WTC11 (cell line): Measurements from ENCODE around the gene KRT32. TPM values are rescaled to one million over a fixed set of nuclear protein-coding genes. Genes with fewer than 3 reads are reported as not detected.

Experiments used
- ATAC-seq: fragments of 200-7000 bp; cut with Tn5 transposase; 2 replicates; pipeline ENCODE4 v1.10.0; 2021; ENCODE audit warnings: mild to moderate bottlenecking, moderate library complexity
- CTCF ChIA-PET: fragments of 300-600 bp; sonication (Branson Sonifier 250); formaldehyde crosslinking; loops from one replicate; lab custom pipeline; 2021; ENCODE audit warnings: antibody characterized with exemption; lab: Charles Lee
- POLR2A ChIA-PET: fragments of 350-600 bp; sonication (Branson Sonifier 250); formaldehyde crosslinking; loops from one replicate; lab custom pipeline; 2021; ENCODE audit warnings: antibody characterized with exemption; lab: Charles Lee
- DNase-seq: peaks from one replicate; pipeline ENCODE4 v3.0.0; 2021; ENCODE audit warnings: low spot score
- H3K27ac Mint-ChIP-seq: 2 replicates; pipeline ENCODE4 v1.8.0; 2021; ENCODE audit warnings: mixed read lengths
- H3K27me3 Mint-ChIP-seq: 2 replicates; pipeline ENCODE4 v1.8.0; 2021; ENCODE audit warnings: low read depth, mild to moderate bottlenecking, moderate library complexity, mixed read lengths
- H3K36me3 Mint-ChIP-seq: 2 replicates; pipeline ENCODE4 v1.8.0; 2021; ENCODE audit warnings: mixed read lengths
- H3K4me1 Mint-ChIP-seq: 2 replicates; pipeline ENCODE4 v1.8.0; 2022; ENCODE audit warnings: mixed read lengths
- H3K4me3 Mint-ChIP-seq: 2 replicates; pipeline ENCODE4 v1.8.0; 2021; ENCODE audit warnings: mild to moderate bottlenecking, moderate library complexity, mixed read lengths
- H3K9me3 Mint-ChIP-seq: 2 replicates; pipeline ENCODE4 v1.8.0; 2021; ENCODE audit warnings: mixed read lengths
- ATF1 ChIP-seq: sonication (generic); formaldehyde crosslinking; IDR thresholded peaks from 2 replicates; pipeline ENCODE4 v1.8.1; 2023; ENCODE audit warnings: mild to moderate bottlenecking, moderate library complexity, missing genetic modification reagents
- CBFB ChIP-seq: sonication (generic); formaldehyde crosslinking; IDR thresholded peaks from 2 replicates; pipeline ENCODE4 v1.8.1; 2022; ENCODE audit warnings: mild to moderate bottlenecking, low read depth, missing genetic modification reagents
- FOXP1 ChIP-seq: sonication (generic); formaldehyde crosslinking; IDR thresholded peaks from 2 replicates; pipeline ENCODE4 v1.8.0; 2022; ENCODE audit warnings: missing genetic modification reagents, mild to moderate bottlenecking, moderate library complexity, borderline replicate concordance
- GTF2I ChIP-seq: fragments of 250-450 bp; sonication (Bioruptor Pico); conservative IDR thresholded peaks from 2 replicates; pipeline ENCODE4 v1.4.0; 2021; ENCODE audit warnings: mild to moderate bottlenecking
- IRF2 ChIP-seq: sonication (generic); formaldehyde crosslinking; IDR thresholded peaks from 2 replicates; pipeline ENCODE4 v1.8.0; 2022; ENCODE audit warnings: low read depth, missing genetic modification reagents, borderline replicate concordance
- JAZF1 ChIP-seq: fragments of 250-450 bp; sonication (Bioruptor Pico); IDR thresholded peaks from 2 replicates; pipeline ENCODE4 v1.9.0; 2021; ENCODE audit warnings: moderate library complexity, mild to moderate bottlenecking, inconsistent platforms
- NR2C2 ChIP-seq: sonication (generic); formaldehyde crosslinking; IDR thresholded peaks from 2 replicates; pipeline ENCODE4 v1.8.0; 2022; ENCODE audit warnings: mild to moderate bottlenecking, missing genetic modification reagents
- TEAD4 ChIP-seq: sonication (generic); formaldehyde crosslinking; IDR thresholded peaks from 2 replicates; pipeline ENCODE4 v1.8.0; 2022; ENCODE audit warnings: mild to moderate bottlenecking, missing genetic modification reagents
- TP53 ChIP-seq: sonication (generic); formaldehyde crosslinking; IDR thresholded peaks from 2 replicates; pipeline ENCODE4 v1.8.1; 2023; ENCODE audit warnings: mild to moderate bottlenecking, missing genetic modification reagents
- ZNF138 ChIP-seq: sonication (generic); formaldehyde crosslinking; conservative IDR thresholded peaks from 2 replicates; pipeline ENCODE4 v1.8.1; 2022; ENCODE audit warnings: mild to moderate bottlenecking, moderate library complexity, missing genetic modification reagents
- ZNF423 ChIP-seq: fragments of 250-450 bp; sonication (Bioruptor Pico); IDR thresholded peaks from 2 replicates; pipeline ENCODE4 v2.1.2; 2022; ENCODE audit warnings: mild to moderate bottlenecking, moderate library complexity
- ZNF671 ChIP-seq: fragments of 250-450 bp; sonication (Bioruptor Pico); IDR thresholded peaks from 2 replicates; pipeline ENCODE4 v1.8.0; 2021; ENCODE audit warnings: mild to moderate bottlenecking
- total RNA-seq: library from RNA; stranded (reverse); gene quantifications from 3 replicates; pipeline ENCODE4 v1.2.3, GENCODE V29; 2021
- TF ChIP-seq, protein P1 (sequence below): sonication (generic); formaldehyde crosslinking; IDR thresholded peaks from 2 replicates; pipeline ENCODE4 v1.8.1; 2022; ENCODE audit warnings: mild to moderate bottlenecking, moderate library complexity, missing genetic modification reagents
- TF ChIP-seq, protein P2 (sequence below): sonication (generic); formaldehyde crosslinking; IDR thresholded peaks from 2 replicates; pipeline ENCODE4 v1.8.1; 2022; ENCODE audit warnings: missing genetic modification reagents, borderline replicate concordance
- TF ChIP-seq, protein P3 (sequence below): sonication (generic); formaldehyde crosslinking; IDR thresholded peaks from 2 replicates; pipeline ENCODE4 v1.8.0; 2022; ENCODE audit warnings: mild to moderate bottlenecking, missing genetic modification reagents
- TF ChIP-seq, protein P4 (sequence below): sonication (generic); formaldehyde crosslinking; IDR thresholded peaks from 2 replicates; pipeline ENCODE4 v1.8.0; 2023; ENCODE audit warnings: missing genetic modification reagents, mild to moderate bottlenecking, borderline replicate concordance
- TF ChIP-seq, protein P5 (sequence below): sonication (generic); formaldehyde crosslinking; IDR thresholded peaks from 2 replicates; pipeline ENCODE4 v1.8.1; 2023; ENCODE audit warnings: mild to moderate bottlenecking, missing genetic modification reagents
- TF ChIP-seq, protein P6 (sequence below): sonication (generic); formaldehyde crosslinking; conservative IDR thresholded peaks from 2 replicates; pipeline ENCODE4 v1.8.1; 2022; ENCODE audit warnings: mild to moderate bottlenecking, missing genetic modification reagents

Gene KRT32
- total RNA-seq, 1 experiment from 2014 or later: not detected

DNA sequence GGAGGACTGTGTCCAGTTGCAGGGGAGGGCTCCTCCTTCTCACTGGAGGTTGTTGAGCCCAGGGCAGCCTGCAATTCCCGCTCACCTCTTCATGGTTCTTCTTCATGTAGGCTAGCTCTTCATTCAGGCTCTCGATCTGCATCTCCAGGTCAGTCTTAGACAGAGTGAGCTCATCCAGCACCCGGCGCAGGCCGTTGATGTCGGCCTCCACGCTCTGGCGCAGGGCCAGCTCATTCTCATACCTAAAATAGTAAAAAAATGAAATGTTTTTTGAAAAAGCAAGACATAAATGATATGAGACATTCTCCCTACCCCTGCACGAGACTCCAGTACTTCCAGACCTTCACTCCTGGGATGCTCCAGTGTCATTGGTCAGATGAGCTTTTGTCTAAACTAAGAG, 36.0 kb upstream of the KRT32 start:
- Mint-ChIP-seq H3K4me3 (no peak overlapping the region), H3K27ac (no peak overlapping the region), H3K4me1 (peaks cover 30% of the 10 kb centered on the region), H3K36me3 (no peaks in the 10 kb centered on the region), H3K9me3 (no peaks in the 10 kb centered on the region), H3K27me3 (peaks cover 2% of the 10 kb centered on the region; the same call in 1 of the 2 replicates)
- POLR2A ChIA-PET: no interaction called here
- ATAC-seq (no peak), DNase-seq (no peak)
- no peak for TF ChIP-seq FOXP1
- TF ChIP-seq GTF2I (CRISPR knock-in tag): no peak
- CTCF ChIA-PET: interaction anchor here (1.0 to 1.5 kb wide), 3 partner anchors 46 to 193 kb away, joined by 3 to 6 read pairs (median 4); no protein-coding TSS in a partner anchor

DNA sequence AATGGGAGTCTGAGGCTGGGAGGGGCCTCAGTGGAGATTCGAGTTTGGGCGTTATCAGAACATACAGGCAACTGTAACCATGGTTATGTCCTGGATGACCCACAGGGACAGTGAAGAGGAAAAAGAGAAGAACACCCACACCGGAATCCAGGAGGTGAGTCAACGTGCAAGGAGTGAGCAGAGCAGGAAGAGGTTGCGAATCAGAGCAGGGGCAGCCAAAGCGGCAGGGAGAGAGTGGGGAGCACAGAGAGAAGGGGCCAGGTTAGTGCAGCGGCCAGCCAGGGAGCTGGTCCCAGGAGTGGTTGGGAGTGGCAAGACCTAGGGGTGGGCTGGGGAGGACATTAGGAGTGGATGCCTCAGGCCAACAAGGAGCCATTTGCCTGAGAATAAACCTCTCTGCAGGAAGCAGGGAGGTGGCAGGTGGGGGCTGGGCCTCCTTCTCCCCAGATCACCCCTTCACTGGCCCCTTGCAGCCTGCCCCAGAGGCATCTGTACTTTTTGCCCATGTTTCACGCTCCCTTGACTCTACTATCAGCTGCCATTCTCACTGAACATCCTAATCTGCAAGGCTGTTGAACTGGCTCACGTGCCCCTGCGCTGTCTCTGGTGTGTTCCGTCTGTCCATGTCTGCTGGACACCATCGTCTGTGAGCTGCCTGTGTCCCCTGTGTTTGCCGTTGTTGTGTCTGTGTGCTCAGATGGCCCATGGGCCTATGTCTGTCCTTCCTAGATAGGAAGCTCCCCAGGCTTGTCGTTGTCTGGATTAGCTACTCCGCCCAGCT, 33.1 kb upstream of the KRT32 start:
- H3K27ac Mint-ChIP-seq: peak overlapping the region; percentile 39; the same call in 1 of the 2 replicates
- ChIA-PET CTCF (interaction anchor here (1.1 to 3.2 kb wide), 7 partner anchors 13 to 196 kb away, joined by 3 to 35 read pairs (median 6); no protein-coding TSS in a partner anchor), POLR2A (interaction anchor here (1.4 kb wide), 1 partner anchor 151 kb away, joined by 3 read pairs; no protein-coding TSS in a partner anchor)
- no peak overlapping the region for H3K4me3 Mint-ChIP-seq
- no peak for TF ChIP-seq ZNF138
- TF ChIP-seq ZNF423: 0 out of 2 replicates have a peak, but pooled peaks have one; percentile 37
- ATAC-seq (peak; percentile 12), DNase-seq (no peak)
- no peaks in the 10 kb centered on the region for H3K9me3 Mint-ChIP-seq
- peaks cover 2% of the 10 kb centered on the region; the same call in 1 of the 2 replicates for H3K27me3 Mint-ChIP-seq
- no peaks in the 10 kb centered on the region for H3K36me3 Mint-ChIP-seq
- H3K4me1 Mint-ChIP-seq: peaks cover 37% of the 10 kb centered on the region

DNA sequence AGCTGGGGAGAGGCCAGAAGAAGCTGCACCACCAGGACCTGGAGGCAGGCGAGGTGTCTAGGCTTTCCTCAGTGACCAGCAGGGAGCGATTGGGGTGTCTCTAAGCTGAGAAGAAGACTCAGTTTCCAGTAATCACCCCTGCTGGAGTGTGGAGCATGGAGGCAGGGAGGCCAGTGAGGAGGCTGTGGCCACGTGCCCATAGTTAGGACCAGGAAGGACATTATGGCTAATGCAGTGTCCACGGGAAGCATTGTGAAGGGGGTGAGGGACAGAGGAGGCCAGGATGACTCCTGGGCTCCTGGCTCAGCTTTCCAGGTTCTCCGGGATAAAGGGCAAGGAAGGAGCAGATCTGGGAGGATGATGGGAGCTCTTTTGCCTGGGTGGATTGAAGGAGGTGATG, 32.5 kb upstream of the KRT32 start:
- peaks cover 37% of the 10 kb centered on the region for H3K4me1 Mint-ChIP-seq
- TF ChIP-seq, protein P1, sequence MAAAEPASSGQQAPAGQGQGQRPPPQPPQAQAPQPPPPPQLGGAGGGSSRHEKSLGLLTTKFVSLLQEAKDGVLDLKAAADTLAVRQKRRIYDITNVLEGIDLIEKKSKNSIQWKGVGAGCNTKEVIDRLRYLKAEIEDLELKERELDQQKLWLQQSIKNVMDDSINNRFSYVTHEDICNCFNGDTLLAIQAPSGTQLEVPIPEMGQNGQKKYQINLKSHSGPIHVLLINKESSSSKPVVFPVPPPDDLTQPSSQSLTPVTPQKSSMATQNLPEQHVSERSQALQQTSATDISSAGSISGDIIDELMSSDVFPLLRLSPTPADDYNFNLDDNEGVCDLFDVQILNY (CRISPR knock-in tag): no peak
- ChIA-PET POLR2A (no interaction called here), CTCF (interaction anchor here (0.9 to 3.2 kb wide), 6 partner anchors 13 to 196 kb away, joined by 3 to 35 read pairs (median 4); no protein-coding TSS in a partner anchor)
- no peak overlapping the region for H3K27ac Mint-ChIP-seq
- H3K9me3 Mint-ChIP-seq: no peaks in the 10 kb centered on the region
- peaks cover 2% of the 10 kb centered on the region; the same call in 1 of the 2 replicates for H3K27me3 Mint-ChIP-seq
- no peak for ATAC-seq
- no peaks in the 10 kb centered on the region for H3K36me3 Mint-ChIP-seq
- no peak for DNase-seq
- H3K4me3 Mint-ChIP-seq: no peak overlapping the region

DNA sequence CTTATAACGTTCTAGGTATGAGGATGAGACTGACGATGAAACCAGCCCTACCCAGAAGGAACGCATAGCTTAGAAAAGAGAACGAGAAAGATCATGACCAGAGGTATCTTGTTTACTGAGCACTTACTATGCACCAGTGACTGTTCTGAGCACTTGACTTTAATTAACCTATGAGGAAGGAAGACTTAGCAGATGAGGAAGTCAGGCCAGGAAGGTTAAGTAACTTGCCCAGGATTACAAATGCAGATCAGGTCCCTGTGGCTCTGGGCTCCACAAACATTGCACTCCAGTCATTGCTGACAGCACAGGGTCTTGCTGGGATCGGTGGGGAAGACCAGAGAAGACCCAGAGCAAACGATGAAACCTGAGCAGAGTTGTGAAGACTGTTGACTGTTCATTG, 31.1 kb upstream of the KRT32 start:
- ChIA-PET CTCF (interaction anchor here (0.9 to 2.1 kb wide), 7 partner anchors 11 to 635 kb away, joined by 3 to 15 read pairs (median 5); no protein-coding TSS in a partner anchor), POLR2A (interaction anchor here (1.3 kb wide), 1 partner anchor 30 kb away, joined by 4 read pairs; the partner anchor contains the start of gene KRT19)
- H3K4me1 Mint-ChIP-seq: peaks cover 37% of the 10 kb centered on the region
- no peaks in the 10 kb centered on the region for H3K36me3 Mint-ChIP-seq
- no peak overlapping the region for H3K27ac Mint-ChIP-seq
- H3K4me3 Mint-ChIP-seq: no peak overlapping the region
- ATAC-seq (no peak), DNase-seq (no peak)
- H3K9me3 Mint-ChIP-seq: no peaks in the 10 kb centered on the region
- peaks cover 2% of the 10 kb centered on the region; the same call in 1 of the 2 replicates for H3K27me3 Mint-ChIP-seq
- TF ChIP-seq, protein P2, sequence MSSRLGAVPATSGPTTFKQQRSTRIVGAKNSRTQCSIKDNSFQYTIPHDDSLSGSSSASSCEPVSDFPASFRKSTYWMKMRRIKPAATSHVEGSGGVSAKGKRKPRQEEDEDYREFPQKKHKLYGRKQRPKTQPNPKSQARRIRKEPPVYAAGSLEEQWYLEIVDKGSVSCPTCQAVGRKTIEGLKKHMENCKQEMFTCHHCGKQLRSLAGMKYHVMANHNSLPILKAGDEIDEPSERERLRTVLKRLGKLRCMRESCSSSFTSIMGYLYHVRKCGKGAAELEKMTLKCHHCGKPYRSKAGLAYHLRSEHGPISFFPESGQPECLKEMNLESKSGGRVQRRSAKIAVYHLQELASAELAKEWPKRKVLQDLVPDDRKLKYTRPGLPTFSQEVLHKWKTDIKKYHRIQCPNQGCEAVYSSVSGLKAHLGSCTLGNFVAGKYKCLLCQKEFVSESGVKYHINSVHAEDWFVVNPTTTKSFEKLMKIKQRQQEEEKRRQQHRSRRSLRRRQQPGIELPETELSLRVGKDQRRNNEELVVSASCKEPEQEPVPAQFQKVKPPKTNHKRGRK: no peak
- TF ChIP-seq ATF1: no peak
- TF ChIP-seq, protein P3, sequence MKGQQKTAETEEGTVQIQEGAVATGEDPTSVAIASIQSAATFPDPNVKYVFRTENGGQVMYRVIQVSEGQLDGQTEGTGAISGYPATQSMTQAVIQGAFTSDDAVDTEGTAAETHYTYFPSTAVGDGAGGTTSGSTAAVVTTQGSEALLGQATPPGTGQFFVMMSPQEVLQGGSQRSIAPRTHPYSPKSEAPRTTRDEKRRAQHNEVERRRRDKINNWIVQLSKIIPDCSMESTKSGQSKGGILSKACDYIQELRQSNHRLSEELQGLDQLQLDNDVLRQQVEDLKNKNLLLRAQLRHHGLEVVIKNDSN (CRISPR knock-in tag): no peak
- no peak for TF ChIP-seq GTF2I (CRISPR knock-in tag)
- no peak for TF ChIP-seq NR2C2
- no peak for TF ChIP-seq TEAD4 (CRISPR knock-in tag)
- TF ChIP-seq TP53 (CRISPR knock-in tag): no peak
- TF ChIP-seq ZNF671: no peak
- TF ChIP-seq JAZF1 (CRISPR knock-in tag): no peak
- TF ChIP-seq IRF2: no peak
- TF ChIP-seq CBFB: no peak
- TF ChIP-seq, protein P4, sequence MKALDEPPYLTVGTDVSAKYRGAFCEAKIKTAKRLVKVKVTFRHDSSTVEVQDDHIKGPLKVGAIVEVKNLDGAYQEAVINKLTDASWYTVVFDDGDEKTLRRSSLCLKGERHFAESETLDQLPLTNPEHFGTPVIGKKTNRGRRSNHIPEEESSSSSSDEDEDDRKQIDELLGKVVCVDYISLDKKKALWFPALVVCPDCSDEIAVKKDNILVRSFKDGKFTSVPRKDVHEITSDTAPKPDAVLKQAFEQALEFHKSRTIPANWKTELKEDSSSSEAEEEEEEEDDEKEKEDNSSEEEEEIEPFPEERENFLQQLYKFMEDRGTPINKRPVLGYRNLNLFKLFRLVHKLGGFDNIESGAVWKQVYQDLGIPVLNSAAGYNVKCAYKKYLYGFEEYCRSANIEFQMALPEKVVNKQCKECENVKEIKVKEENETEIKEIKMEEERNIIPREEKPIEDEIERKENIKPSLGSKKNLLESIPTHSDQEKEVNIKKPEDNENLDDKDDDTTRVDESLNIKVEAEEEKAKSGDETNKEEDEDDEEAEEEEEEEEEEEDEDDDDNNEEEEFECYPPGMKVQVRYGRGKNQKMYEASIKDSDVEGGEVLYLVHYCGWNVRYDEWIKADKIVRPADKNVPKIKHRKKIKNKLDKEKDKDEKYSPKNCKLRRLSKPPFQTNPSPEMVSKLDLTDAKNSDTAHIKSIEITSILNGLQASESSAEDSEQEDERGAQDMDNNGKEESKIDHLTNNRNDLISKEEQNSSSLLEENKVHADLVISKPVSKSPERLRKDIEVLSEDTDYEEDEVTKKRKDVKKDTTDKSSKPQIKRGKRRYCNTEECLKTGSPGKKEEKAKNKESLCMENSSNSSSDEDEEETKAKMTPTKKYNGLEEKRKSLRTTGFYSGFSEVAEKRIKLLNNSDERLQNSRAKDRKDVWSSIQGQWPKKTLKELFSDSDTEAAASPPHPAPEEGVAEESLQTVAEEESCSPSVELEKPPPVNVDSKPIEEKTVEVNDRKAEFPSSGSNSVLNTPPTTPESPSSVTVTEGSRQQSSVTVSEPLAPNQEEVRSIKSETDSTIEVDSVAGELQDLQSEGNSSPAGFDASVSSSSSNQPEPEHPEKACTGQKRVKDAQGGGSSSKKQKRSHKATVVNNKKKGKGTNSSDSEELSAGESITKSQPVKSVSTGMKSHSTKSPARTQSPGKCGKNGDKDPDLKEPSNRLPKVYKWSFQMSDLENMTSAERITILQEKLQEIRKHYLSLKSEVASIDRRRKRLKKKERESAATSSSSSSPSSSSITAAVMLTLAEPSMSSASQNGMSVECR: no peak
- TF ChIP-seq, protein P5, sequence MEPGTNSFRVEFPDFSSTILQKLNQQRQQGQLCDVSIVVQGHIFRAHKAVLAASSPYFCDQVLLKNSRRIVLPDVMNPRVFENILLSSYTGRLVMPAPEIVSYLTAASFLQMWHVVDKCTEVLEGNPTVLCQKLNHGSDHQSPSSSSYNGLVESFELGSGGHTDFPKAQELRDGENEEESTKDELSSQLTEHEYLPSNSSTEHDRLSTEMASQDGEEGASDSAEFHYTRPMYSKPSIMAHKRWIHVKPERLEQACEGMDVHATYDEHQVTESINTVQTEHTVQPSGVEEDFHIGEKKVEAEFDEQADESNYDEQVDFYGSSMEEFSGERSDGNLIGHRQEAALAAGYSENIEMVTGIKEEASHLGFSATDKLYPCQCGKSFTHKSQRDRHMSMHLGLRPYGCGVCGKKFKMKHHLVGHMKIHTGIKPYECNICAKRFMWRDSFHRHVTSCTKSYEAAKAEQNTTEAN (CRISPR knock-in tag): no peak
- TF ChIP-seq, protein P6, sequence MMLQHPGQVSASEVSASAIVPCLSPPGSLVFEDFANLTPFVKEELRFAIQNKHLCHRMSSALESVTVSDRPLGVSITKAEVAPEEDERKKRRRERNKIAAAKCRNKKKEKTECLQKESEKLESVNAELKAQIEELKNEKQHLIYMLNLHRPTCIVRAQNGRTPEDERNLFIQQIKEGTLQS (CRISPR knock-in tag): no peak
